22Rv1 (cell line): ENCODE data around the gene CLCC1.

Experiments used
- CTCF ChIP-seq: fragments of 450-650 bp; IDR thresholded peaks from 2 replicates; pipeline ENCODE4 v1.5.1; 2017; ENCODE audit warnings: mild to moderate bottlenecking
- ZFX ChIP-seq: fragments of 450-650 bp; IDR thresholded peaks from 2 replicates; pipeline ENCODE4 v1.6.1; 2017; ENCODE audit warnings: antibody characterized with exemption, borderline replicate concordance

- TF ChIP-seq CTCF (no peak), ZFX (no peak)
These were observed 12.0 kb downstream of the CLCC1 start for GRCh38 chr1:108951242-108951641.
